ENCODE measurements around the gene ANKRD39.

- TF ChIP-seq, protein P1, sequence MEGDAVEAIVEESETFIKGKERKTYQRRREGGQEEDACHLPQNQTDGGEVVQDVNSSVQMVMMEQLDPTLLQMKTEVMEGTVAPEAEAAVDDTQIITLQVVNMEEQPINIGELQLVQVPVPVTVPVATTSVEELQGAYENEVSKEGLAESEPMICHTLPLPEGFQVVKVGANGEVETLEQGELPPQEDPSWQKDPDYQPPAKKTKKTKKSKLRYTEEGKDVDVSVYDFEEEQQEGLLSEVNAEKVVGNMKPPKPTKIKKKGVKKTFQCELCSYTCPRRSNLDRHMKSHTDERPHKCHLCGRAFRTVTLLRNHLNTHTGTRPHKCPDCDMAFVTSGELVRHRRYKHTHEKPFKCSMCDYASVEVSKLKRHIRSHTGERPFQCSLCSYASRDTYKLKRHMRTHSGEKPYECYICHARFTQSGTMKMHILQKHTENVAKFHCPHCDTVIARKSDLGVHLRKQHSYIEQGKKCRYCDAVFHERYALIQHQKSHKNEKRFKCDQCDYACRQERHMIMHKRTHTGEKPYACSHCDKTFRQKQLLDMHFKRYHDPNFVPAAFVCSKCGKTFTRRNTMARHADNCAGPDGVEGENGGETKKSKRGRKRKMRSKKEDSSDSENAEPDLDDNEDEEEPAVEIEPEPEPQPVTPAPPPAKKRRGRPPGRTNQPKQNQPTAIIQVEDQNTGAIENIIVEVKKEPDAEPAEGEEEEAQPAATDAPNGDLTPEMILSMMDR (IDR thresholded peaks at IDR 0.05): no peak
- no peak for TF ChIP-seq POLR2A (IDR thresholded peaks at IDR 0.05)
These were observed 50.7 kb downstream of the ANKRD39 start for GRCh38 chr2:96807127-96807471.

All from right lobe of liver (tissue), 4 donors.